ENCODE data around the gene INO80.

INO80 gene

GRCh38 chr15:40990789-40991188, 125.3 kb downstream of the INO80 start:
- Histone ChIP-seq H3K4me3 (ENCODE audit: low read length) (no peak overlapping the region), H3K9ac (ENCODE audit: low read depth, low read length) (no peak overlapping the region), H3K9me3 (ENCODE audit: insufficient read depth, low read depth, low read length) (no peaks in the 10 kb centered on the region), H3K27me3 (ENCODE audit: insufficient read depth, low read length) (no peaks in the 10 kb centered on the region), H3K27ac (ENCODE audit: low read length) (no peak overlapping the region), H3K36me3 (ENCODE audit: insufficient read depth, low read depth, low read length) (peaks cover 63% of the 10 kb centered on the region), H3K4me1 (ENCODE audit: insufficient read depth, low read length) (no peaks in the 10 kb centered on the region)

- Histone ChIP-seq H3K27ac (ENCODE audit: low read length) (no peak overlapping the region), H3K27me3 (ENCODE audit: insufficient read depth, low read length) (no peaks in the 10 kb centered on the region), H3K4me3 (ENCODE audit: low read length) (no peak overlapping the region), H3K9me3 (ENCODE audit: insufficient read depth, low read depth, low read length) (no peaks in the 10 kb centered on the region), H3K36me3 (ENCODE audit: insufficient read depth, low read depth, low read length) (peaks cover 63% of the 10 kb centered on the region), H3K9ac (ENCODE audit: low read depth, low read length) (no peak overlapping the region), H3K4me1 (ENCODE audit: insufficient read depth, low read length) (no peaks in the 10 kb centered on the region)
Measured at GRCh38 chr15:40990080-40990479, 126.0 kb downstream of the INO80 start.

GRCh38 chr15:40988156-40988555, 127.9 kb downstream of the INO80 start:
- Histone ChIP-seq H3K9ac (ENCODE audit: low read depth, low read length) (no peak overlapping the region), H3K9me3 (ENCODE audit: insufficient read depth, low read depth, low read length) (no peaks in the 10 kb centered on the region), H3K27ac (ENCODE audit: low read length) (no peak overlapping the region), H3K27me3 (ENCODE audit: insufficient read depth, low read length) (no peaks in the 10 kb centered on the region), H3K4me3 (ENCODE audit: low read length) (no peak overlapping the region), H3K36me3 (ENCODE audit: insufficient read depth, low read depth, low read length) (peaks cover 71% of the 10 kb centered on the region), H3K4me1 (ENCODE audit: insufficient read depth, low read length) (no peaks in the 10 kb centered on the region)

- H3K4me1 ChIP-seq (ENCODE audit: insufficient read depth, low read length) = no peaks in the 10 kb centered on the region
- H3K9me3 ChIP-seq (ENCODE audit: insufficient read depth, low read depth, low read length) = no peaks in the 10 kb centered on the region
Measured at GRCh38 chr15:40986820-40987219, 129.3 kb downstream of the INO80 start.

GRCh38 chr15:40985541-40986330, 130.3 kb downstream of the INO80 start:
- Histone ChIP-seq H3K4me1 (ENCODE audit: insufficient read depth, low read length) (no peaks in the 10 kb centered on the region), H3K27me3 (ENCODE audit: insufficient read depth, low read length) (no peaks in the 10 kb centered on the region), H3K27ac (ENCODE audit: low read length) (no peak overlapping the region), H3K36me3 (ENCODE audit: insufficient read depth, low read depth, low read length) (peaks cover 86% of the 10 kb centered on the region), H3K9me3 (ENCODE audit: insufficient read depth, low read depth, low read length) (no peaks in the 10 kb centered on the region), H3K4me3 (ENCODE audit: low read length) (no peak overlapping the region), H3K9ac (ENCODE audit: low read depth, low read length) (no peak overlapping the region)

More at GRCh38 chr15:40986820-40987219, 129.3 kb downstream of the INO80 start:
- H3K4me3 ChIP-seq (ENCODE audit: low read length) = no peak overlapping the region
- H3K27me3 ChIP-seq (ENCODE audit: insufficient read depth, low read length) = no peaks in the 10 kb centered on the region
- H3K36me3 ChIP-seq (ENCODE audit: insufficient read depth, low read depth, low read length) = peaks cover 84% of the 10 kb centered on the region
- no peak overlapping the region for H3K9ac ChIP-seq (ENCODE audit: low read depth, low read length)
- H3K27ac ChIP-seq (ENCODE audit: low read length) = no peak overlapping the region

GRCh38 chr15:40984964-40985363, 131.1 kb downstream of the INO80 start:
- Histone ChIP-seq H3K9ac (ENCODE audit: low read depth, low read length) (no peak overlapping the region), H3K4me1 (ENCODE audit: insufficient read depth, low read length) (no peaks in the 10 kb centered on the region), H3K4me3 (ENCODE audit: low read length) (no peak overlapping the region), H3K9me3 (ENCODE audit: insufficient read depth, low read depth, low read length) (no peaks in the 10 kb centered on the region), H3K27me3 (ENCODE audit: insufficient read depth, low read length) (no peaks in the 10 kb centered on the region), H3K27ac (ENCODE audit: low read length) (no peak overlapping the region), H3K36me3 (ENCODE audit: insufficient read depth, low read depth, low read length) (peaks cover 89% of the 10 kb centered on the region)

- Histone ChIP-seq H3K4me1 (ENCODE audit: insufficient read depth, low read length) (no peaks in the 10 kb centered on the region), H3K9me3 (ENCODE audit: insufficient read depth, low read depth, low read length) (no peaks in the 10 kb centered on the region), H3K27me3 (ENCODE audit: insufficient read depth, low read length) (no peaks in the 10 kb centered on the region), H3K4me3 (ENCODE audit: low read length) (no peak overlapping the region), H3K27ac (ENCODE audit: low read length) (no peak overlapping the region), H3K36me3 (ENCODE audit: insufficient read depth, low read depth, low read length) (peaks cover 94% of the 10 kb centered on the region), H3K9ac (ENCODE audit: low read depth, low read length) (no peak overlapping the region)
Measured at GRCh38 chr15:40984406-40984805, 131.7 kb downstream of the INO80 start.

GRCh38 chr15:40982855-40983254, 133.2 kb downstream of the INO80 start:
- no peaks in the 10 kb centered on the region for H3K9me3 ChIP-seq (ENCODE audit: insufficient read depth, low read depth, low read length)
- peaks cover 100% of the 10 kb centered on the region for H3K36me3 ChIP-seq (ENCODE audit: insufficient read depth, low read depth, low read length)
- H3K4me3 ChIP-seq (ENCODE audit: low read length) = no peak overlapping the region
- H3K4me1 ChIP-seq (ENCODE audit: insufficient read depth, low read length) = no peaks in the 10 kb centered on the region
- no peak overlapping the region for H3K27ac ChIP-seq (ENCODE audit: low read length)
- no peak overlapping the region for H3K9ac ChIP-seq (ENCODE audit: low read depth, low read length)
- H3K27me3 ChIP-seq (ENCODE audit: insufficient read depth, low read length) = no peaks in the 10 kb centered on the region

GRCh38 chr15:40981186-40981585, 134.9 kb downstream of the INO80 start:
- Histone ChIP-seq H3K9me3 (ENCODE audit: insufficient read depth, low read depth, low read length) (no peaks in the 10 kb centered on the region), H3K4me3 (ENCODE audit: low read length) (no peak overlapping the region), H3K4me1 (ENCODE audit: insufficient read depth, low read length) (no peaks in the 10 kb centered on the region), H3K27ac (ENCODE audit: low read length) (no peak overlapping the region), H3K9ac (ENCODE audit: low read depth, low read length) (no peak overlapping the region), H3K36me3 (ENCODE audit: insufficient read depth, low read depth, low read length) (peaks cover 100% of the 10 kb centered on the region), H3K27me3 (ENCODE audit: insufficient read depth, low read length) (no peaks in the 10 kb centered on the region)

GRCh38 chr15:40978562-40978961, 137.5 kb downstream of the INO80 start:
- H3K9ac ChIP-seq (ENCODE audit: low read depth, low read length) = no peak overlapping the region
- H3K4me1 ChIP-seq (ENCODE audit: insufficient read depth, low read length) = no peaks in the 10 kb centered on the region
- no peaks in the 10 kb centered on the region for H3K9me3 ChIP-seq (ENCODE audit: insufficient read depth, low read depth, low read length)
- no peaks in the 10 kb centered on the region for H3K27me3 ChIP-seq (ENCODE audit: insufficient read depth, low read length)
- no peak overlapping the region for H3K4me3 ChIP-seq (ENCODE audit: low read length)
- H3K36me3 ChIP-seq (ENCODE audit: insufficient read depth, low read depth, low read length) = peaks cover 80% of the 10 kb centered on the region
- no peak overlapping the region for H3K27ac ChIP-seq (ENCODE audit: low read length)

GRCh38 chr15:40978141-40978540, 137.9 kb downstream of the INO80 start:
- H3K27ac ChIP-seq (ENCODE audit: low read length) = no peak overlapping the region
- H3K4me1 ChIP-seq (ENCODE audit: insufficient read depth, low read length) = no peaks in the 10 kb centered on the region
- H3K36me3 ChIP-seq (ENCODE audit: insufficient read depth, low read depth, low read length) = peaks cover 76% of the 10 kb centered on the region
- H3K4me3 ChIP-seq (ENCODE audit: low read length) = no peak overlapping the region
- H3K9ac ChIP-seq (ENCODE audit: low read depth, low read length) = no peak overlapping the region
- no peaks in the 10 kb centered on the region for H3K9me3 ChIP-seq (ENCODE audit: insufficient read depth, low read depth, low read length)
- H3K27me3 ChIP-seq (ENCODE audit: insufficient read depth, low read length) = no peaks in the 10 kb centered on the region

GRCh38 chr15:40976819-40977218, 139.3 kb downstream of the INO80 start:
- no peak overlapping the region for H3K27ac ChIP-seq (ENCODE audit: low read length)
- peaks cover 62% of the 10 kb centered on the region for H3K36me3 ChIP-seq (ENCODE audit: insufficient read depth, low read depth, low read length)
- H3K9ac ChIP-seq (ENCODE audit: low read depth, low read length) = no peak overlapping the region
- no peaks in the 10 kb centered on the region for H3K9me3 ChIP-seq (ENCODE audit: insufficient read depth, low read depth, low read length)
- no peak overlapping the region for H3K4me3 ChIP-seq (ENCODE audit: low read length)
- H3K4me1 ChIP-seq (ENCODE audit: insufficient read depth, low read length) = no peaks in the 10 kb centered on the region
- no peaks in the 10 kb centered on the region for H3K27me3 ChIP-seq (ENCODE audit: insufficient read depth, low read length)

Measured in iPS-20b (cell line).